GM21529 (cell line): ENCODE data around the gene GRWD1.
"Not testable (repeated sequence)": the region's sequence is repeated elsewhere in the genome, so short reads cannot be mapped to it uniquely, and the experiment has no call there.

Experiments used
- ATAC-seq: cut with Tn5 transposase; IDR thresholded peaks from one replicate; pipeline ENCODE4 v1.9.1; 2021; ENCODE audit not compliant: unreplicated experiment

The GRWD1 gene

DNA sequence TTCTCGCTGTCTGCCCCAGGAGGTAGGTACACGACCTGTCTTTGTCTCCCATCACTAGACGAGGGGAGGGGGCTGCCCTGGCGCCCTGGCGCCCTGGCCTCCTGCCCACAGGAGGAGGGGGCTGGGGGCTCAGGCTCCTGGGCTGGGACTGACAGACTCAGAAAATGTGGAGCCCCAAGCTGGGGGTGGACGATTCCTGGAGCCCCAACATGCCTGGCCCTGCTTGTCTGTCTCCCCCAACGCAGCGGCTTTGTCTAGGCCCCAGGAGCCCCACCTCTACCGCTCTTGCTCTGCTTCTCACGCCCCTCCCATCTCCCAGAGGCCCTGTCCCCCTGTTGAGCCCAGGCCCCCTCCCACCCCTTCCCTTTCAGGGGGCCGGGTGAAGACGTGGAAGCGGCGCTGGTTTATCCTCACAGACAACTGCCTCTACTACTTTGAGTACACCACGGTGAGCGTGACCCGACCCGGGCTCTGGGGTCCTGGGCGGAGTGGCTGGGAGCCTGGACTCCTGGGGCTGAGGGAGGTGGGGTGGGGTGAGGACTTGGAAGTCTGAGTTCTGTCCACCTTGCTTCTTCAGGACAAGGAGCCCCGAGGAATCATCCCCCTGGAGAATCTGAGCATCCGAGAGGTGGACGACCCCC, 32.0 kb downstream of the GRWD1 start:
- ATAC-seq = no peak

DNA sequence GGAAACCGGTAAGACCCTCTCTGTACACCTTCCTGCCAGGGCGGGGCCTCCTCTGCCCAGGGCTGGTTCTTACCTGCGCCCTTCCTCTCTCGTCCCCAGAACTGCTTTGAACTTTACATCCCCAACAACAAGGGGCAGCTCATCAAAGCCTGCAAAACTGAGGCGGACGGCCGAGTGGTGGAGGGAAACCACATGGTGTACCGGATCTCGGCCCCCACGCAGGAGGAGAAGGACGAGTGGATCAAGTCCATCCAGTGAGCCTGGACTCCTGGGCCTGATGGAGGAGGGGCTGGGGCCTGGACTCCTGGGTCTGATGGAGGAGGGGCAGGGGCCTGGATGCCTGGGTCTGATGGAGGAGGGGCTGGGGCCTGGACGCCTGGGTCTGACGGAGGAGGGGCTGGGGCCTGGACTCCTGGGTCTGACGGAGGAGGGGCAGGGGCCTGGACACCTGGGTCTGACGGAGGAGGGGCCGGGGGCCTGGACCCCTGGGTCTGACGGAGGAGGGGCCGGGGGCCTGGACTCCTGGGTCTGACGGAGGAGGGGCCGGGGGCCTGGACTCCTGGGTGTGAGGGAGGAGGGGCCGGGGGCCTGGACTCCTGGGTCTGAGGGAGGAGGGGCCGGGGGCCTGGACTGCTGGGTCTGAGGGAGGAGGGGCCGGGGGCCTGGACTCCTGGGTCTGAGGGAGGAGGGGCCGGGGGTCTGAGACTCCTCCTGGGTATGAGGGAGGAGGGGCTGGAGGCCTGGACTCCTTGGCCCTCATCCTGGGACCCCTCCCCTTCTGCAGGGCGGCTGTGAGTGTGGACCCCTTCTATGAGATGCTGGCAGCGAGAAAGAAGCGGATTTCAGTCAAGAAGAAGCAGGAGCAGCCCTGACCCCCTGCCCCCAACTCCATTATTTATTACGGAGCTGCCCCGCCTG, 32.8 kb downstream of the GRWD1 start:
- ATAC-seq = no peak

DNA sequence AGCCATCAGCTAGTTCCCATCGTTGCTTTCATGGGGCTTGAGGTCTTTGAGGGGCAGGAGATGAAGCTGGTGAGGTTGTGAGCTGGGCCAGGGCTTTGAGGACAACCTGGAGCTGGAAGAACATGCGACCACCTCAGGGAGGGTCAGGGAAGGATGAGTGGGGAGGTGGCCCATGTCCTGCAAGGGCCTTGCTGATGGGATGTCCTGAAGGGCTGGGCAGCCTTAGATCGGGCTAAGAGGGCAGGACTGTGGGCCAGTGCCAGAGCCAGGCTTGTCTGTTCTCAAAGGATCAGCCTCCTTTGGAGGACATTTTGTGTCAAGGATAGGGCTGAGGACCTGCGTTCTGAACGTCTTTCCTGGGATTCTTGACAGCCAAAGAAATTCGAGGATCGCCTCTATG, 33.9 kb downstream of the GRWD1 start:
- ATAC-seq = no peak

DNA sequence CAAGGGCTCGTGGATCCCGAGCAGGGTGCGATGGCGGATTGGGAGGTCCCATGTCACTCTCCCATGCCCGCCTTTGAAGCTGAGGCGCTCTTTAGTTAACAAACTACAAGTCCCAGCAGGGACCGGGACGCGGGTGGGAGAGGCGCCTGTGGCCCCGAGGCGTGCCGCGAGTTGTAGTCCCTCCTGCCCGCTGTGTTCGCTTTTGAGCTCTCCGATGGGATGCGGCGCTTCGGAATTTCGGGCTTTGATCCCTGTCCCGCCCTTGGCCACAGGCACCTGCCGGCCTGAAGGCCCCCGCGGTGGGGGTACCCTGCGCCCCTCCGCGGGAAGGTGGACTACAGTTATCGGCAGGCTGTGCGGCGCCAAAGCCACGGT, 34.4 kb downstream of the GRWD1 start:
- ATAC-seq = no peak

DNA sequence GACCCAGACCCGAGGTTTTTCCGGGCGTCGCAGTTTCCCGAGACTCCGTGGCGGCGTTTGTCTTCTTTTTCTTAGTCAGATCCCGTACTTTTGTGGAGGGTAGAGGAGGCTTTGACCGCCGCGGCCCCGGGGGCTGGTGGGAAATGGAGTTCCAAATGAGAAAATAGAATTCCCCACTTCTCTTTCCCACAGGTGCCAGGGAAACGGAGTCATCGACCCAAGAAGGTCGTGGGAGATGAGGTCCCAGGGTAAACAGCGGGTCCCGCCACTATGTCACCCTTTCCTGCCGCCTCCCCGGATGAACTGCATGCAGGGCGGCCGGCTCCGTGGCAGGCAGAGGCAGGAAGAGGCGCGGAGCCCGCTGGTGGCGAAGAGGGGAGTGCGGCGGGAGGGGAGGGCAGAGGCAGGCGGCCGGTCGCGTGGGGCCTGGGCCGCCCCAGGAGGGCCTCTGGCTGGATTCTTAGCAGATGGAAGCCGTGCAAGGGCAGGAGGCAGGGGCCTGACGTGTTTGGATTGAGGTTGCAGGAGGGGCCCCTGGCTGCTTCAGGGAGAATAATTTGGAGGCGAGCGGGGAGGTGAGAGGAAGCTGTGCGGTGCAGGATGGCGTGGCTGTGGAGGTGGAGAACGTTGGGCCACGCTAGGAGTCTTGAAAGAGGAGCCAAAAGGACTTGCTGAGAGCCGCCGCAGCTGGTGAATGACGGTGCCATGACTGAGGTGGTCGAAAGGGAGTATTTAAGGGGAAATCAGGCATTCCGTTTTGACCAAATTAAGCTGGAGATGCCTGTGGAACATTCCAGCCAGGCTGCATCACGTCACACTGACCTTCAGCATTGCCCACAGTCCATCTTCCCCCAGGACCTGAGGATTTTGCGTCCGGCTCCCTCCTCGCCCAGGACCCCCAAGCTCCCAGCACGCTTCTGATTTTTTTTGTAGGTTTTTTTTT, 35.0 kb downstream of the GRWD1 start:
- no peak for ATAC-seq

DNA sequence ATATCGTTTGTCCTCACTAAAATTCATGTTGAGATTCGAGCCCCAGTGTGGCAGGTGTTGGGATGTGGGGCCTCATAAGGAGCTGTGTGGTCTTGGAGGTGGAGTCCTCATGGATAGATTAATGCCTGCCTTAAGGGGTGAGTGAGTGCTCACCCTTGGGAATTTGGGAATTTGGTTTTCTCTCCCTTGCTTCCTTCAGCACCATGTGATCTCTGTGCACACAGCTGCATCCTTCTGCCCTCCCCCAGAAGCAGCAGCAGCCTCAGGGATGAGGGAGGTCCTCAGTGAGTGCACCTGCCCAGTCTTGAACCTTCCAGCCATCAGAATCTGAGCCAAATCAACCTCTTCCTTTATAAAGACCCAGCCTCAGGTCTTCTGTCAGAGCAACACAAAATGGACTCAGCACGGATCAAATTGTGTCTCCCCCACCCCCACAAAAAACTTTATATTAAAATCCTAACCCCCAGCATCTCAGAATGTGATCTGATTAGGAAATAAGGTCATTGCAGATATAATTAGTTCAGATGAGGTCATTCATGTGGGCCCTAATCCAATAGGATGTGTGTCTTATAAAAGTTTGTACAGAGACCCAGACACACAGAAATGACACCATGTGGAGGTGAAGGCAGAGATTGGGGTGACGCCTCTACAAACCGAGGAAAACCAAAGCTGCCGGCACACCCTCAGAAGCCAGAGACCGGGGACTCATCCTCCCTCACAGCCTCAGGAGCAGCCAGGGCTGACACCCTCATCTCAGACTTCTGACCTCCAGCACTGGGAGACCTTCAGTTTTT, 36.3 kb downstream of the GRWD1 start:
- ATAC-seq = no peak

DNA sequence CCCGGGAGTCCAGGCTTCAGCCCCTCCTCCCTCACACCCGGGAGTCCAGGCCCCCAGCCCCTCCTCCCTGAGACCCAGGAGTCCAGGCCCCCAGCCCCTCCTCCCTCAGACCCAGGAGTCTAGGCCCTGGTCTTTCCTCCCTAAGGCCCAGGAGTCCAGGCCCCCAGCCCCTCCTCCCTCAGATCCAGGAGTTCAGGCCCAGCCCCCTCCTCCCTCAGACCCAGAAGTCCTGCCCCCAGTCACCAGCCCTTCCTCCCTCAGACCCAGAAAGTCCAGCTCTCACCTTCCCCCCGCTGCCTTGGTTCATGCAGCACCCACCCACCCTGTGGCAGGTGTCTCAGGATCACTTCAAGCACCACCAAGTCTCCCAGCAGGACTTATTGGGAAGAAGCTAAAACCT, 37.5 kb downstream of the GRWD1 start:
- no peak for ATAC-seq

DNA sequence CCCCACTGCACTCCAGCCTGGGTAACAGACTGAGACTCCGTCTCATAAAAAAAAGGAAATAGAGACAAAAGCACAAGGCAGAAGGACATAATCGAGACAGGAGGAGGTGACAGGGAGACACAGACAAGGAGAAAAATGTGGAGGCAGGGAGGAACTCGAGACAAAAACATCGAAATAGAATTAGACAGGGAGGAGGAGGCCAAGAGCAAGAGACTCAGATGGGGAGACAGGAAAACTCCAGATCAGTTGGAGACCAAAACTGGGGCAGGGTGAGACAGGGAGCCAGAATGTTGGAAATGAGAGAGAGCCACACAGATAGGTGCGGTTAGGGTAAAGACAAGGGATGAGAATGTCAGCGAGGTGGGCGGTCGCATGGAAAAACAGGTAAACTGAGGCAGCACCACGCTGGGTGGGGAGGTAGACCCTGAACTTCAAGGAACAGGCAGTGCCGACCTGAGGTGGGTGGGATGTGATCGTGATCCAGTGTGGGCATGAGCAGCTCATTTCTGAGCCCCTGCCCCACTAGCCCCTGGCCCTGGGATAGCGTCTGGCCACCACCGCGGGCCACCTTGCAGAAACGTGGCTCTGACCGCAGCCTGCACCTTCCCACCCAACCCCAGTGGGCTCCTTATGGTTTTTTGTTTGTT, 38.6 kb downstream of the GRWD1 start:
- ATAC-seq = no peak

DNA sequence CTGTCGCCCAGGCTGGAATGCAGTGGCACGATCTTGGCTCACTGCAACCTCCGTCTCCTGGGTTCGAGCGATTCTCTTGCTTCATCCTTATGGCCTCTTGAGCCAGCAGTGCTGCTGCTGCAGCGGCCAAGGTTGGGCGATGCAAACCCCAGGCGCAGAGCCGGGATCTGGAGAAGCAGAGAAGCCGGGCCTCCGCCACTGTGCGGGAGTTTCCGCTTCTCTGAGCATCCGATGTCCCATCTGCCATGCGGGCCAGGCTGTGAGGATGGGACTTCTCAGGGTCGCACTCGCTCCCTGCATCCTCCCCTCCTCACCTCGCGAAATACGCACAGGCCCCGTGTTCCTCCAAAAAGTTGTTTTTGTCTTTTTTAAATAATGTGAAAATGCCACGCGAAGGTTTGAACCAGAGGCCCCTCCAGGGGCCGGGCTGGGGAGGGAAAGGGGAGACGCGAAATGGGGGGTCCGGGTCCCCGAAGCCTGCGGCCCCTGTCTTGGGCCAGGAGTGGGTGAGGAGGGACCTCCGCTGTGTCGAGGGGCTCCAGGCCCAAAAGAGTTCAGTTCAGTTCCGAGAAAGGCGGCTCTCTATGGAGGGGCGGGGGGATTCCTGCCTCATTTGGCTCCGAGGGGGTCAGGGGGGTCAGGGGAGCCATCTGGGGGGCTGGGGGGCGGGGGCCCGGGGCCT, 39.3 kb downstream of the GRWD1 start:
- ATAC-seq = no peak

DNA sequence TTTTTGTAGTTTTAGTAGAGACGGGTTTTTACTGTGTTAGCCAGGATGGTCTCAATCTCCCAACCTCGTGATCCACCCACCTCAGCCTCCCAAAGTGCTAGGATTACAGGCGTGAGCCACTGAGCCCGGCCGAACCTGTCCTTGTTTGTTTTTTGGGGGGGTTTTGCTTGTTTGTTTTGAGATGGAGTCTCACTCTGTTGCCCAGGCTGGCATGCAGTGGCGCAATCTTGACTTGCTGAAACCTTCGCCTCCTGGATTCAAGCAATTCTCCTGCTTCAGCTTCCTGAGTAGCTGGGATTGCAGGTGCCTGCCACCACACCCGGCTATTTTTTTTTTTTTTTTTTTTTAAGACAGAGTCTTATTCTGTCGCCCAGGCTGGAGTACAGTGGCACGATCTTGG, 40.9 kb downstream of the GRWD1 start:
- ATAC-seq = not testable (repeated sequence)

DNA sequence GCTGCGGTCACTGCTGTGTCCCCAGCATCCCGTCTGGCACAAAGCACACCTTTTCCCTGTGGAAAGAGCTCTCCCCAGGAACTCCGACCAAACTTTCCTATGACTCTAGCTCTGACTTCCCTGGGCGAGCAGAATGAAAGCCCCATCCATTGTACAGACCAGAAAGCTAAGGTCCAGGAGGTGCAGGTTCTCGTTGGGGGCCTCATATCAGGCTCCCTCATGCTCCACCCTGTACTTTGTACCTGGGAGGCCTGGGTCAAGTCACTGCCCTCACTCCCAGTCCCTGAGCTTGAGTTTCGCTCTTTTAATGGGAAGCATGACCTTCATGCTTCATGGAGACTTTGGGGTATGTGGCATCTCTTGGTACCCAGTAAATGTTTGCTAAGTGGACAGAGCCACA, 41.8 kb downstream of the GRWD1 start:
- no peak for ATAC-seq

DNA sequence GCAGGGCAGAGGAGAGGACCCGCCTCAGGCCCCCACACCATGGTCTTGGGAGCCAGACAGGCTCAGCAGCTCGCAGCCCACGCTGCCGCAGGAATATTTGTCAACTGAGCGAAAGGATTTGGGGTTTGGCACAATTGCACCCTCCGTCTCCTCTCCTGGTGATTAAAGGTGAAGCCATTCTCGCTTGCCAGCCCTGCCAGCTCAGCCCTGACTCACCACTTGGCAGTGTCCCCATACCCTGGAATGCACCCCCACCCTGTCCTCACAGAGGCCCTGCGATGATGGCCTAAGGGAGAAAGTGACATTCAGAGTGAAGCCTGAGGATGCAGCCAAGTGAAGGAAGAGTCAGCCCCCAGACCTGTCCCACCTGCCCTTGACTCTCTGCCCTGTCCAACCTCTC, 42.2 kb downstream of the GRWD1 start:
- ATAC-seq = no peak

DNA sequence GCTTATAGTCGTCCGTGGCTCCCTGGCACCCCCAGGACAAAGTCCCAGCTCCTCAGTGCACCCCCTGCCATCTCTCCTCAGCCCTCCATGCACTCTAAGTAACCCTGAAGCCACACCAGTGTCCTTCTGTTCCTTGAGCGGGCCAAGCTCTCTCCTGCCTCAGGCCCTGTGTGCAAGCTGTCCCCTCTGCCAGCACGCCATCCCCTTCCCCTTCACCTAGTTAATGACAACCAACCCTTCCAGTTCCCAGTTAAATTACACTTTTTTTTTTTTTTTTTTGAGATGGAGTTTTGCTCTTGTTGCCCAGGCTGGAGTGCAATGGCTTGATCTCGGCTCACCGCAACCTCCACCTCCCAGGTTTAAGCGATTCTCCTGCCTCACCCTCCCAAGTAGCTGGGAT, 42.7 kb downstream of the GRWD1 start:
- not testable (repeated sequence) for ATAC-seq

DNA sequence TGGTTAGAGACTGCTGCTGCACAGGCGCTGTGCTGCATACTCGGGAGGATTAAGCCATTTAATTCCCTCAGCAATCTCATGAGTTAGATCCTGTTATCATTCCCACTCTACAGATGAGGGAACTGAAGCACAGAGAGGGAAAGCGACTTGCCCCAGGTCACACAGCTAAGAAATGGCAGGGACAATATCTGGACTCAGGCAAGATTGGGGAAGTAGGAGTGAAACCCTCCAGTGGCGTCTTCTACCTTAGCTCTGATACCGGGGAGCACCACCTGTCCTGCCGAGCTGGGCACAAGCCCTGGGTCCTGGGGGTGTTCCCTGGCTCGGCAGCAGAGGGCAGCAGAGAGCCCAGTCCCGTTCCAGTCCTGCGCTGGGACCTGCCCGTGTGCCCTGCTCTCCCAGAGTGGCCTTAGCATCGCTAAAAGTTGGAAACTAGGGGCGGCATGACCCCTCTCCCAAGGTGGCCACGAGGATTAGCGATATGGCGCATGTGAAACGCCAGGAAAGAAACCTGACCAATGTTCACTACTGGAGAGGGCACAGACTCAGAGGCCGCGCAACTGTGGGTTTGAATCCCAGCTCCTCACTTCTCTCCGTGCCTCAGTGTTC, 43.9 kb downstream of the GRWD1 start:
- no peak for ATAC-seq

DNA sequence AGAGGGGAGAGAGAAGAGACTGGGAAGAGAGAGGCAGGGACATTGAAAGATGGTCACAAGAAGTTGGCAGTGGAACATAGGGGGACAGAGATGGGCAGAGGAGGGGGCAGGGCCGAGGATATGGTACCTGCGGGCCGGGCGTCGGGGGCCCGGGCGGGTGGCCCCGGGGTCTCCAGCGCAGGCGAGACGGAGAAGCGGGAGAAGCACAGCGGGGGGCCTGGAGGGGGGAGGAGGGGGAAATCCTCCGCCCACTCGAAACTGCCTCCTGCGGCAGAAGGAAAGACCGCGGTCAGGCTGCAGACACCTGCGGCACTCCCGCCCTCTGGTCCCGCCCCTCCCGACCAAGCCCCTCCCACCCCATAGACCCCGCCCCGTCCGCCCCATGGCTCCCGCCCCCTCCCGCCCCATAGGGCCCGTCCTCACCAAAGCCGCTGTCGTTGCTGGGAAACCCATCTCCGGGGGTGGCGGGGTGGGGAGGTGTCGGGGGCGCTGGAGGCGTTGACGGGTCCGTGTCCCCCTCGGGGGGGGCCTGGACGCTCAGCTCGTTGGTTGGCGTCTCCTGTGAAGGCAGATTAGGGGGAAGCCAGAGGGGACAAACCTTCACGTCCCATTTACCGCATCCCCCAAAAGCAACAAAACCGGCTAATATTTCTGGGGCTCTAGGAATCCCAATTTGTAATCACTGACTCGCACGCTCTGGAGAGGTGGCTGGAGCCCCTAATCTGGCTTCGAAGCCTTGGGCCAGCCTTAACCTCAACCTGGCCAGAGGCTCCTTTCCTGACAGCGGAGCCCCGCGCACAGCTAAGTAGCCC, 45.4 kb downstream of the GRWD1 start:
- ATAC-seq = no peak

DNA sequence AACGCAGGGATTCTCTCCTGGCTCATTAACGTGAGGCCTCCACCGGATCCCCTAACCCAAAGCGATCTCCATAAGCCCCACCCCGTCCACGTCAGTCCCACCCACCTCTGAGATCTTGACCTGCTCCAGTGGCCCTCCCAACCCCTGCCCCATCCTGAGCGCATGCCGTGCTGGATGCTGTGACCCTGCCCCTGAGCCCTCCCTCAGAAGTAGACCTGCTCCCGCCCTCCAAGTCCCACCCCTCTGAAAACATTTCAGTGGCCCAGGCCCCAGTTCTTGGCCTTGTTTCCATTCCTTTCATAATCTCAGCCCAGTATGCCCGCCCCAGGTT, 46.0 kb downstream of the GRWD1 start:
- ATAC-seq = no peak

DNA sequence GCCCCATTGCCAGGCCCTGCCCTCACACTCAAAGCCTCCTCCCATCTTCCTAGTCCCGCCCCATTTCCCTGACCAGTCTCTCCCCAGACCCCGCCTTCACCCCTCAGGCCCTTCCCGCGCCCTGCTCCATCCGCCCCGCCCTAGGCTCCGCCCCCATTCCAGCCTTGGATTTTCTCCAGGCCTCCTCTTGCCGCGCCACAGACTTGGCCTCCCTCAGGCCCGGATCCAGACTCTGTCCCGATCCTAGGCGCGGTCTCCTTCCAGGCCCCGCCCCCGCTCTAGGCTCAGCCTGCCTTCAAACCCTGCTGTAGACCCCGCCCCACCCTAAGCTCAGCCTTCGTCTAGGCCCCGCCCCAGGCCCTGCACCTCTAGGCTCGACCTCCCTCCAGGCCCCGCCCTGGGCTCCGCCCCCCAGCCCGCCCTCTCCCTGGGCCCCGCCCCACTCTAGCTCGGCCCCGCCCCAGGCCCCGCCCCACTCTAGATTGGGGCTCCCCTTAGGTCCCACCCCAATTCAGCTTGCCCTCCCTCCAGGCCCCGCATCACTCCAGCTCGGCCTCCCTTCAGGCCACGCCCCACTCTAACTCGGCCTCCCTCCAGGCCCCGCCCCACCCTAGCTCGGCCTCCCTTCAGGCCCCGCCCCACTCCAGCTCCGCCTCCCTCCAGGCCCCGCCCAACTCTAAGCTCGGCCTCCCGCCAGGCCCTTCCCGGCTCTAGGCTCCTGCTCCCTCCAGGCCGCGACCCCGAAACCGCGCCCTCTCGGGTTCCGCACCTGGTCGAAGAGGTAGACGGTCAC, 47.3 kb downstream of the GRWD1 start:
- ATAC-seq = peak; percentile 64
